GM12801 (cell line): ENCODE data around the gene ZNF527.

Experiments
- CTCF ChIP-seq: IDR thresholded peaks from one replicate; pipeline ENCODE4 v1.5.1; 2011; ENCODE audit warnings: control low read depth; ENCODE audit not compliant: insufficient read length; ENCODE audit errors: extremely low read depth

The ZNF527 gene

GRCh38 chr19:37370880-37371661 lies at the start of gene ZNF527:
Gene ZNF527, plus strand, starts transcription at chr19:37371099. Its CDS starts 3,100 bp downstream, at chr19:37374199.
- TF ChIP-seq CTCF = no peak

- no peak for TF ChIP-seq CTCF
Observed at GRCh38 chr19:37329686-37330085, 41.2 kb upstream of the ZNF527 start.

- TF ChIP-seq CTCF = no peak
Observed at GRCh38 chr19:37332839-37333238, 38.1 kb upstream of the ZNF527 start.

GRCh38 chr19:37333457-37333856 lies 37.4 kb upstream of the ZNF527 start:
- TF ChIP-seq CTCF = no peak

GRCh38 chr19:37334179-37335071 lies 36.5 kb upstream of the ZNF527 start:
- no peak for TF ChIP-seq CTCF

- no peak for TF ChIP-seq CTCF
Observed at GRCh38 chr19:37342753-37343152, 28.1 kb upstream of the ZNF527 start.

- no peak for TF ChIP-seq CTCF
Observed at GRCh38 chr19:37346091-37346490, 24.8 kb upstream of the ZNF527 start.
